Measurements from ENCODE around the gene CENPM. TPM values are rescaled to one million over a fixed set of nuclear protein-coding genes. Genes with fewer than 3 reads are reported as not detected.

CENPM gene
- total and polyA plus RNA-seq, 4 donors: 0.17 to 26.3 (median 2.3) TPM

DNA sequence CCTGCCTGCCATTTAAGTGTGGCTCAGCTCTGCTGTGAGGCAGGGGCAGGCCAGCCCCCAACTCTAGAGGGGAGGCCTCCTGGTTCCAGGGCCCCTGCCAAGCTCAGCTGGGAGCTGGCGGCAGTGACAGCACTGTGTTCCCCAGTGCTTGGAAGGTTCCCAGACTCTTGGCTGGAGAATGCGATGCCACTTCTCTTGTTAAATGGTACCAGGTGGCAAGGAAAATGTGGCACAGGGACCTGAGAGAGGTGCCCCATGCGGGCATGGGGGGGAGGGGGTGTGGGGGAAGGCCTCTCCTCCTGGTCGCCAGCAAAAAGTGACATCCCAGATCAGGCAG, 12.0 kb downstream of the CENPM start:
- no peaks in the 10 kb centered on the region for H3K36me3 ChIP-seq (ENCODE audit: control insufficient read depth in 4 of 4, insufficient read depth in 3 of 4, low read depth in 1 of 4, low read length in 3 of 4)
- TF ChIP-seq, protein P1, sequence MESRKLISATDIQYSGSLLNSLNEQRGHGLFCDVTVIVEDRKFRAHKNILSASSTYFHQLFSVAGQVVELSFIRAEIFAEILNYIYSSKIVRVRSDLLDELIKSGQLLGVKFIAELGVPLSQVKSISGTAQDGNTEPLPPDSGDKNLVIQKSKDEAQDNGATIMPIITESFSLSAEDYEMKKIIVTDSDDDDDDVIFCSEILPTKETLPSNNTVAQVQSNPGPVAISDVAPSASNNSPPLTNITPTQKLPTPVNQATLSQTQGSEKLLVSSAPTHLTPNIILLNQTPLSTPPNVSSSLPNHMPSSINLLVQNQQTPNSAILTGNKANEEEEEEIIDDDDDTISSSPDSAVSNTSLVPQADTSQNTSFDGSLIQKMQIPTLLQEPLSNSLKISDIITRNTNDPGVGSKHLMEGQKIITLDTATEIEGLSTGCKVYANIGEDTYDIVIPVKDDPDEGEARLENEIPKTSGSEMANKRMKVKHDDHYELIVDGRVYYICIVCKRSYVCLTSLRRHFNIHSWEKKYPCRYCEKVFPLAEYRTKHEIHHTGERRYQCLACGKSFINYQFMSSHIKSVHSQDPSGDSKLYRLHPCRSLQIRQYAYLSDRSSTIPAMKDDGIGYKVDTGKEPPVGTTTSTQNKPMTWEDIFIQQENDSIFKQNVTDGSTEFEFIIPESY (IDR thresholded peaks at IDR 0.05): no peak
- no peak for TF ChIP-seq FOXA1 (IDR thresholded peaks at IDR 0.05)
- TF ChIP-seq, protein P2, sequence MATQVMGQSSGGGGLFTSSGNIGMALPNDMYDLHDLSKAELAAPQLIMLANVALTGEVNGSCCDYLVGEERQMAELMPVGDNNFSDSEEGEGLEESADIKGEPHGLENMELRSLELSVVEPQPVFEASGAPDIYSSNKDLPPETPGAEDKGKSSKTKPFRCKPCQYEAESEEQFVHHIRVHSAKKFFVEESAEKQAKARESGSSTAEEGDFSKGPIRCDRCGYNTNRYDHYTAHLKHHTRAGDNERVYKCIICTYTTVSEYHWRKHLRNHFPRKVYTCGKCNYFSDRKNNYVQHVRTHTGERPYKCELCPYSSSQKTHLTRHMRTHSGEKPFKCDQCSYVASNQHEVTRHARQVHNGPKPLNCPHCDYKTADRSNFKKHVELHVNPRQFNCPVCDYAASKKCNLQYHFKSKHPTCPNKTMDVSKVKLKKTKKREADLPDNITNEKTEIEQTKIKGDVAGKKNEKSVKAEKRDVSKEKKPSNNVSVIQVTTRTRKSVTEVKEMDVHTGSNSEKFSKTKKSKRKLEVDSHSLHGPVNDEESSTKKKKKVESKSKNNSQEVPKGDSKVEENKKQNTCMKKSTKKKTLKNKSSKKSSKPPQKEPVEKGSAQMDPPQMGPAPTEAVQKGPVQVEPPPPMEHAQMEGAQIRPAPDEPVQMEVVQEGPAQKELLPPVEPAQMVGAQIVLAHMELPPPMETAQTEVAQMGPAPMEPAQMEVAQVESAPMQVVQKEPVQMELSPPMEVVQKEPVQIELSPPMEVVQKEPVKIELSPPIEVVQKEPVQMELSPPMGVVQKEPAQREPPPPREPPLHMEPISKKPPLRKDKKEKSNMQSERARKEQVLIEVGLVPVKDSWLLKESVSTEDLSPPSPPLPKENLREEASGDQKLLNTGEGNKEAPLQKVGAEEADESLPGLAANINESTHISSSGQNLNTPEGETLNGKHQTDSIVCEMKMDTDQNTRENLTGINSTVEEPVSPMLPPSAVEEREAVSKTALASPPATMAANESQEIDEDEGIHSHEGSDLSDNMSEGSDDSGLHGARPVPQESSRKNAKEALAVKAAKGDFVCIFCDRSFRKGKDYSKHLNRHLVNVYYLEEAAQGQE (IDR thresholded peaks at IDR 0.05): no peak
- no peak for TF ChIP-seq SP1 (IDR thresholded peaks at IDR 0.05)
- no peak for TF ChIP-seq RAD21 (IDR thresholded peaks at IDR 0.05)
- no peak for TF ChIP-seq RXRA (IDR thresholded peaks at IDR 0.05)
- TF ChIP-seq FOXA2 (IDR thresholded peaks at IDR 0.05): no peak
- TF ChIP-seq YY1 (IDR thresholded peaks at IDR 0.05): no peak
- no peak for TF ChIP-seq NR2F2 (IDR thresholded peaks at IDR 0.05)
- no peak for TF ChIP-seq HNF4A (conservative IDR thresholded peaks at IDR 0.05)
- TF ChIP-seq, protein P3, sequence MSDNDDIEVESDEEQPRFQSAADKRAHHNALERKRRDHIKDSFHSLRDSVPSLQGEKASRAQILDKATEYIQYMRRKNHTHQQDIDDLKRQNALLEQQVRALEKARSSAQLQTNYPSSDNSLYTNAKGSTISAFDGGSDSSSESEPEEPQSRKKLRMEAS (IDR thresholded peaks at IDR 0.05): no peak
- H3K27ac ChIP-seq (ENCODE audit: low read depth in 1 of 2, low read length in 2 of 2): no peak overlapping the region
- H3K9ac ChIP-seq (ENCODE audit: low read depth in 1 of 2, low read length in 2 of 2): no peak overlapping the region
- no peak for DNase-seq (ENCODE audit: low spot score)
- H3K9me3 ChIP-seq (ENCODE audit: control insufficient read depth in 4 of 4, low read length in 3 of 4): no peaks in the 10 kb centered on the region
- WGBS: 95% methylated on average over 4 of the region's 4 CpGs
- no peaks in the 10 kb centered on the region for H3K27me3 ChIP-seq (ENCODE audit: control insufficient read depth in 4 of 4, insufficient read depth in 4 of 4, low read length in 3 of 4)
- no peak overlapping the region for H3K4me3 ChIP-seq (ENCODE audit: low read depth in 1 of 3, low read length in 3 of 3)
- no peaks in the 10 kb centered on the region for H3K4me1 ChIP-seq (ENCODE audit: control insufficient read depth in 4 of 4, insufficient read depth in 4 of 4, low read length in 3 of 4)

DNA sequence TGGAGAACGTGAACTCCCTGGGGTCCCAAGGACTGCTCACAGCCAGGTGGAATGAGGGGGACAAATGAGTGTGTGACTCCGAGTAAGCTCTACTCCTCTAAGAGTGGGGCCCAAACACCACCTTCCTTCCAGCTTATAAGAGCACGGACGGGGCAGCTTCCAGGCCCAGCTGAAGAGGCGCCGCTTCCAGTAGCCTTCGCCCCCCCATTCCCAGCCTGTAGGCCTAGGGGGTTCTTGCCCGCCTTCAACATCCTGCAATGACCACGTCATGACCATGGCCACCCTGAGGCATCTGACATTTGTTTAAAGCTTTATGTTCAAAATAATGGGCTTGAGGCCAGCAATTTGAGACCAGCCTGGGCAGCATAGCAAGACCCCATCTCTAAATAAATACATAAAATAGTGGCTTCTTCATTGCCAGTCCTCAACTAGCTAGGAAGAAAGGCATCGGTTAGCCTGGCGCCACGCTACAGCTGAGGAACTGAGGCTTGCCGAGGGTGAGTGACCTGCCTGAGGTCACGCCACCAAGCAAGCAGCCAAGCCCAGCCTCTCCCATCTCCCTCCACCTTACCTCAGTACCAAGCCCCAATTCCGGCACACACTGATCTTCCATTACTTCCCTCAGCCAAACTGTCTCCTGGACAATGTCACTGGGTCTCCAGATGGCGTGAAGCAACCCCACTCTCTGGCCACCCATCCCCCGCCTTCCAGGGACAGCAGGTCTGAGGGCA, 12.5 kb downstream of the CENPM start:
- 96% methylated on average over 17 of the region's 17 CpGs for WGBS

More for the DNA sequence above, 12.5 kb downstream of the CENPM start:
- no peaks in the 10 kb centered on the region for H3K9me3 ChIP-seq (ENCODE audit: control insufficient read depth in 4 of 4, low read length in 3 of 4)
- no peaks in the 10 kb centered on the region for H3K4me1 ChIP-seq (ENCODE audit: control insufficient read depth in 4 of 4, insufficient read depth in 4 of 4, low read length in 3 of 4)
- H3K4me3 ChIP-seq (ENCODE audit: low read depth in 1 of 3, low read length in 3 of 3): no peak overlapping the region
- H3K27ac ChIP-seq (ENCODE audit: low read depth in 1 of 2, low read length in 2 of 2): no peak overlapping the region
- no peak for DNase-seq (ENCODE audit: low spot score)
- no peaks in the 10 kb centered on the region for H3K36me3 ChIP-seq (ENCODE audit: control insufficient read depth in 4 of 4, insufficient read depth in 3 of 4, low read depth in 1 of 4, low read length in 3 of 4)
- H3K9ac ChIP-seq (ENCODE audit: low read depth in 1 of 2, low read length in 2 of 2): no peak overlapping the region
- TF ChIP-seq TAF1 (conservative IDR thresholded peaks at IDR 0.05) (no peak), NR2F2 (IDR thresholded peaks at IDR 0.05) (no peak), GABPA (IDR thresholded peaks at IDR 0.05 in 1 of 2, conservative IDR thresholded peaks at IDR 0.05 in 1 of 2) (no peak), YY1 (IDR thresholded peaks at IDR 0.05) (no peak), JUND (IDR thresholded peaks at IDR 0.05) (no peak), HNF4A (conservative IDR thresholded peaks at IDR 0.05) (no peak), FOXA1 (IDR thresholded peaks at IDR 0.05) (no peak), FOXA2 (IDR thresholded peaks at IDR 0.05) (no peak), RAD21 (IDR thresholded peaks at IDR 0.05) (no peak)
- H3K27me3 ChIP-seq (ENCODE audit: control insufficient read depth in 4 of 4, insufficient read depth in 4 of 4, low read length in 3 of 4): no peaks in the 10 kb centered on the region
